ENCODE results near the gene LIN37.

DNA sequence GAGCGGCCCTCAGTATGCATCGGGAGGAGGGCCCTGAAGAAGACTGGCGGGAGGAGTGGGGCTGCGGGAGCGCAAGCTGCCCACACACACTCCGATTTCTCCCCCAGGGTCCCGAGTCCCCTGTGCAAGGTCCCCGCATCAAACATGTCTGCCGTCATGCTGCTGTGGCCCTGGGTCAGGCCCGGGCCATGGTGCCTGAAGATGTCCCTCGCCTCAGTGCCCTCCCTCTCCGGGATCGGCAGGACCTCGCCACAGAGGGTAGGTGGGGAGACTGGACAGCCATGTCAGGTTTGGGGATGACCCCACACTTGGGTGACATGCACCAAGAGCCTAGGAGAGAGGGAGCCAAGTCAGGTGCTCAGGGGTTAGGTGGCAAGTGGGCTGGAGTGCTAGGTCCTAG, 25.9 kb upstream of the LIN37 start:
- TF ChIP-seq ZNF232 (CRISPR knock-in tag; IDR thresholded peaks at IDR 0.05; ENCODE audit: borderline replicate concordance): no peak
- no peak for TF ChIP-seq ZNF670 (CRISPR knock-in tag; IDR thresholded peaks at IDR 0.05; ENCODE audit: borderline replicate concordance)
- no peak for TF ChIP-seq SOX6 (IDR thresholded peaks at IDR 0.05)
- TF ChIP-seq SOX6 (CRISPR knock-in tag; IDR thresholded peaks at IDR 0.05): no peak
- TF ChIP-seq ESRRA (CRISPR knock-in tag; IDR thresholded peaks at IDR 0.05; ENCODE audit: low read depth): no peak
- TF ChIP-seq, protein P1, sequence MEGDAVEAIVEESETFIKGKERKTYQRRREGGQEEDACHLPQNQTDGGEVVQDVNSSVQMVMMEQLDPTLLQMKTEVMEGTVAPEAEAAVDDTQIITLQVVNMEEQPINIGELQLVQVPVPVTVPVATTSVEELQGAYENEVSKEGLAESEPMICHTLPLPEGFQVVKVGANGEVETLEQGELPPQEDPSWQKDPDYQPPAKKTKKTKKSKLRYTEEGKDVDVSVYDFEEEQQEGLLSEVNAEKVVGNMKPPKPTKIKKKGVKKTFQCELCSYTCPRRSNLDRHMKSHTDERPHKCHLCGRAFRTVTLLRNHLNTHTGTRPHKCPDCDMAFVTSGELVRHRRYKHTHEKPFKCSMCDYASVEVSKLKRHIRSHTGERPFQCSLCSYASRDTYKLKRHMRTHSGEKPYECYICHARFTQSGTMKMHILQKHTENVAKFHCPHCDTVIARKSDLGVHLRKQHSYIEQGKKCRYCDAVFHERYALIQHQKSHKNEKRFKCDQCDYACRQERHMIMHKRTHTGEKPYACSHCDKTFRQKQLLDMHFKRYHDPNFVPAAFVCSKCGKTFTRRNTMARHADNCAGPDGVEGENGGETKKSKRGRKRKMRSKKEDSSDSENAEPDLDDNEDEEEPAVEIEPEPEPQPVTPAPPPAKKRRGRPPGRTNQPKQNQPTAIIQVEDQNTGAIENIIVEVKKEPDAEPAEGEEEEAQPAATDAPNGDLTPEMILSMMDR (CRISPR knock-in tag; IDR thresholded peaks at IDR 0.05): no peak
- TF ChIP-seq SOX13 (IDR thresholded peaks at IDR 0.05): no peak
- TF ChIP-seq SOX13 (CRISPR knock-in tag; conservative IDR thresholded peaks at IDR 0.05 in 1 of 2, IDR thresholded peaks at IDR 0.05 in 1 of 2): no peak
- TF ChIP-seq CREB1 (IDR thresholded peaks at IDR 0.05): no peak
- TF ChIP-seq CREB1 (CRISPR knock-in tag; IDR thresholded peaks at IDR 0.05): no peak
